Rectal smooth muscle tissue (tissue), 1 donor: Measurements from ENCODE around the gene AKIRIN2.

ENCODE experiments used
- H3K27ac ChIP-seq: one replicate; pipeline ENCODE4 v1.7.0; 2013; ENCODE audit warnings: low read depth, low read length, inconsistent platforms
- H3K27me3 ChIP-seq: one replicate; pipeline ENCODE4 v1.7.0; 2013; ENCODE audit warnings: low read length; ENCODE audit not compliant: control insufficient read depth, insufficient read depth
- H3K36me3 ChIP-seq: one replicate; pipeline ENCODE4 v1.7.0; 2013; ENCODE audit warnings: low read length; ENCODE audit not compliant: control insufficient read depth, insufficient read depth
- H3K4me1 ChIP-seq: one replicate; pipeline ENCODE4 v1.7.0; 2013; ENCODE audit warnings: low read length; ENCODE audit not compliant: control insufficient read depth, insufficient read depth
- H3K4me3 ChIP-seq: one replicate; pipeline ENCODE4 v1.7.0; 2013; ENCODE audit warnings: low read length
- H3K9ac ChIP-seq: one replicate; pipeline ENCODE4 v1.7.0; 2013; ENCODE audit warnings: low read length

Gene AKIRIN2

GRCh38 chr6:87671555-87672029, 30.4 kb downstream of the AKIRIN2 start:
- no peaks in the 10 kb centered on the region for H3K27me3 ChIP-seq
- H3K36me3 ChIP-seq = peaks cover 15% of the 10 kb centered on the region
- no peak overlapping the region for H3K27ac ChIP-seq
- no peak overlapping the region for H3K4me3 ChIP-seq
- H3K9ac ChIP-seq = no peak overlapping the region
- no peaks in the 10 kb centered on the region for H3K4me1 ChIP-seq

GRCh38 chr6:87670707-87671106, 31.3 kb downstream of the AKIRIN2 start:
- peaks cover 13% of the 10 kb centered on the region for H3K36me3 ChIP-seq
- H3K27me3 ChIP-seq = no peaks in the 10 kb centered on the region
- H3K4me3 ChIP-seq = no peak overlapping the region
- no peak overlapping the region for H3K9ac ChIP-seq
- H3K4me1 ChIP-seq = no peaks in the 10 kb centered on the region
- no peak overlapping the region for H3K27ac ChIP-seq

GRCh38 chr6:87669051-87669450, 33.0 kb downstream of the AKIRIN2 start:
- H3K4me1 ChIP-seq = no peaks in the 10 kb centered on the region
- H3K27me3 ChIP-seq = no peaks in the 10 kb centered on the region
- peaks cover 8% of the 10 kb centered on the region for H3K36me3 ChIP-seq
- no peak overlapping the region for H3K4me3 ChIP-seq
- H3K27ac ChIP-seq = no peak overlapping the region
- no peak overlapping the region for H3K9ac ChIP-seq

GRCh38 chr6:87668013-87668412, 34.0 kb downstream of the AKIRIN2 start:
- H3K9ac ChIP-seq = no peak overlapping the region
- H3K4me3 ChIP-seq = no peak overlapping the region
- H3K4me1 ChIP-seq = no peaks in the 10 kb centered on the region
- peaks cover 8% of the 10 kb centered on the region for H3K36me3 ChIP-seq
- H3K27me3 ChIP-seq = no peaks in the 10 kb centered on the region
- H3K27ac ChIP-seq = no peak overlapping the region

- no peak overlapping the region for H3K4me3 ChIP-seq
- H3K36me3 ChIP-seq = peaks cover 3% of the 10 kb centered on the region
- no peak overlapping the region for H3K27ac ChIP-seq
- H3K27me3 ChIP-seq = no peaks in the 10 kb centered on the region
- H3K4me1 ChIP-seq = no peaks in the 10 kb centered on the region
- no peak overlapping the region for H3K9ac ChIP-seq
Observed at GRCh38 chr6:87667032-87667431, 35.0 kb downstream of the AKIRIN2 start.

GRCh38 chr6:87664921-87665485, 37.0 kb downstream of the AKIRIN2 start:
- Histone ChIP-seq H3K9ac (no peak overlapping the region), H3K4me1 (peaks cover 3% of the 10 kb centered on the region), H3K27me3 (no peaks in the 10 kb centered on the region), H3K27ac (no peak overlapping the region), H3K36me3 (peaks cover 3% of the 10 kb centered on the region), H3K4me3 (no peak overlapping the region)

- H3K4me3 ChIP-seq = no peak overlapping the region
- H3K27ac ChIP-seq = no peak overlapping the region
- H3K4me1 ChIP-seq = peaks cover 4% of the 10 kb centered on the region
- no peaks in the 10 kb centered on the region for H3K27me3 ChIP-seq
- no peaks in the 10 kb centered on the region for H3K36me3 ChIP-seq
- H3K9ac ChIP-seq = no peak overlapping the region
Observed at GRCh38 chr6:87663434-87663833, 38.6 kb downstream of the AKIRIN2 start.

- Histone ChIP-seq H3K4me3 (no peak overlapping the region), H3K36me3 (no peaks in the 10 kb centered on the region), H3K4me1 (peaks cover 4% of the 10 kb centered on the region), H3K27me3 (no peaks in the 10 kb centered on the region), H3K27ac (no peak overlapping the region), H3K9ac (no peak overlapping the region)
Observed at GRCh38 chr6:87661503-87661902, 40.5 kb downstream of the AKIRIN2 start.

- Histone ChIP-seq H3K27ac (no peak overlapping the region), H3K9ac (no peak overlapping the region)
Observed at GRCh38 chr6:87661016-87661415, 41.0 kb downstream of the AKIRIN2 start.

GRCh38 chr6:87660226-87660911, 41.7 kb downstream of the AKIRIN2 start:
- no peak overlapping the region for H3K4me3 ChIP-seq
- no peak overlapping the region for H3K9ac ChIP-seq
- peaks cover 4% of the 10 kb centered on the region for H3K4me1 ChIP-seq
- peak overlapping the region; percentile 3 for H3K27ac ChIP-seq
- H3K36me3 ChIP-seq = no peaks in the 10 kb centered on the region
- no peaks in the 10 kb centered on the region for H3K27me3 ChIP-seq

More at GRCh38 chr6:87661016-87661415, 41.0 kb downstream of the AKIRIN2 start:
- Histone ChIP-seq H3K27me3 (no peaks in the 10 kb centered on the region), H3K4me3 (no peak overlapping the region), H3K36me3 (no peaks in the 10 kb centered on the region), H3K4me1 (peaks cover 4% of the 10 kb centered on the region)

- peaks cover 4% of the 10 kb centered on the region for H3K4me1 ChIP-seq
- H3K27ac ChIP-seq = no peak overlapping the region
- no peaks in the 10 kb centered on the region for H3K36me3 ChIP-seq
- no peaks in the 10 kb centered on the region for H3K27me3 ChIP-seq
- no peak overlapping the region for H3K4me3 ChIP-seq
- no peak overlapping the region for H3K9ac ChIP-seq
Observed at GRCh38 chr6:87658516-87658915, 43.5 kb downstream of the AKIRIN2 start.

GRCh38 chr6:87656857-87657256, 45.2 kb downstream of the AKIRIN2 start:
- H3K27me3 ChIP-seq = no peaks in the 10 kb centered on the region
- H3K4me3 ChIP-seq = no peak overlapping the region
- no peak overlapping the region for H3K9ac ChIP-seq
- no peaks in the 10 kb centered on the region for H3K36me3 ChIP-seq
- peaks cover 4% of the 10 kb centered on the region for H3K4me1 ChIP-seq
- H3K27ac ChIP-seq = no peak overlapping the region

GRCh38 chr6:87655824-87656223, 46.2 kb downstream of the AKIRIN2 start:
- Histone ChIP-seq H3K36me3 (no peaks in the 10 kb centered on the region), H3K4me1 (peaks cover 4% of the 10 kb centered on the region), H3K4me3 (no peak overlapping the region), H3K9ac (no peak overlapping the region), H3K27me3 (no peaks in the 10 kb centered on the region), H3K27ac (no peak overlapping the region)
